Activated T-helper 1 cell treated with anti-CD3 and anti-CD28 coated beads, Interleukin-12 subunit alpha, Interleukin-12 subunit beta, Interleukin-2, Interleukin-4 antibody, amounts not matched to agents 30 ng/mL and 10 ng/mL and 1 ng/mL, durations not matched to agents 14 hours and 24 hours and 36 hours (primary cell): Measurements from ENCODE around the gene MED13. TPM values are rescaled to one million over a fixed set of nuclear protein-coding genes. Genes with fewer than 3 reads are reported as not detected.

Experiments used
- DNase-seq: peaks from one replicate; pipeline ENCODE4 v3.0.0; 2021; ENCODE audit warnings: low spot score
- H3K27ac Mint-ChIP-seq: one replicate; pipeline ENCODE4 v1.8.0; 2021; ENCODE audit warnings: mild to moderate bottlenecking, mixed read lengths
- H3K27me3 Mint-ChIP-seq: one replicate; pipeline ENCODE4 v1.8.0; 2022; ENCODE audit warnings: mild to moderate bottlenecking, moderate library complexity, mixed read lengths; ENCODE audit not compliant: insufficient read depth
- H3K36me3 Mint-ChIP-seq: one replicate; pipeline ENCODE4 v1.8.0; 2021; ENCODE audit warnings: low read depth, mixed read lengths
- H3K4me1 Mint-ChIP-seq: one replicate; pipeline ENCODE4 v1.8.0; 2021; ENCODE audit warnings: low read depth, mixed read lengths
- H3K4me3 Mint-ChIP-seq: one replicate; pipeline ENCODE4 v1.8.0; 2021; ENCODE audit warnings: mild to moderate bottlenecking, moderate library complexity, mixed read lengths
- H3K9me3 Mint-ChIP-seq: one replicate; pipeline ENCODE4 v1.8.0; 2021; ENCODE audit warnings: mixed read lengths
- intact Hi-C: fragments of 100-400 bp; cut with micrococcal nuclease; formaldehyde crosslinking; loops from one replicate; pipeline ENCODE4 v1.15.1; 2024
- total RNA-seq: library from RNA; stranded (reverse); gene quantifications from 2 replicates; pipeline ENCODE4 v1.2.3, GENCODE V29; 2022

Gene MED13
- total RNA-seq, 1 donor from 2014 or later: 69.2 TPM

GRCh38 chr17:62098623-62099231, 33.6 kb upstream of the MED13 start:
- H3K4me3 Mint-ChIP-seq: no peak overlapping the region

GRCh38 chr17:62096401-62096670, 31.3 kb upstream of the MED13 start:
- intact Hi-C loops: no loop called here
- peaks cover 20% of the 10 kb centered on the region for H3K4me1 Mint-ChIP-seq
- H3K9me3 Mint-ChIP-seq: no peaks in the 10 kb centered on the region
- no peaks in the 10 kb centered on the region for H3K36me3 Mint-ChIP-seq
- no peak overlapping the region for H3K27ac Mint-ChIP-seq
- DNase-seq: no peak
- peaks cover 7% of the 10 kb centered on the region for H3K27me3 Mint-ChIP-seq
- H3K4me3 Mint-ChIP-seq: no peak overlapping the region

More at GRCh38 chr17:62098623-62099231, 33.6 kb upstream of the MED13 start:
- Mint-ChIP-seq H3K9me3 (no peaks in the 10 kb centered on the region), H3K4me1 (peaks cover 14% of the 10 kb centered on the region), H3K36me3 (no peaks in the 10 kb centered on the region), H3K27ac (peak overlapping the region; percentile 19), H3K27me3 (peaks cover 4% of the 10 kb centered on the region)
- intact Hi-C loops: no loop called here
- no peak for DNase-seq

- Mint-ChIP-seq H3K4me3 (no peak overlapping the region), H3K9me3 (no peaks in the 10 kb centered on the region), H3K36me3 (no peaks in the 10 kb centered on the region), H3K27me3 (peaks cover 11% of the 10 kb centered on the region), H3K27ac (no peak overlapping the region), H3K4me1 (peaks cover 20% of the 10 kb centered on the region)
- no peak for DNase-seq
- intact Hi-C loops: no loop called here
These were observed 29.1 kb upstream of the MED13 start for GRCh38 chr17:62094175-62094574.

GRCh38 chr17:62093188-62094155, 28.4 kb upstream of the MED13 start:
- H3K27ac Mint-ChIP-seq: no peak overlapping the region
- peaks cover 11% of the 10 kb centered on the region for H3K27me3 Mint-ChIP-seq
- H3K4me3 Mint-ChIP-seq: no peak overlapping the region
- peaks cover 14% of the 10 kb centered on the region for H3K4me1 Mint-ChIP-seq
- H3K36me3 Mint-ChIP-seq: no peaks in the 10 kb centered on the region
- no peak for DNase-seq
- no peaks in the 10 kb centered on the region for H3K9me3 Mint-ChIP-seq
- intact Hi-C loops: no loop called here

- no peaks in the 10 kb centered on the region for H3K9me3 Mint-ChIP-seq
These were observed 27.7 kb upstream of the MED13 start for GRCh38 chr17:62092784-62093183.

GRCh38 chr17:62091804-62092203, 26.7 kb upstream of the MED13 start:
- intact Hi-C loops: no loop called here
- no peak overlapping the region for H3K27ac Mint-ChIP-seq
- peaks cover 11% of the 10 kb centered on the region for H3K27me3 Mint-ChIP-seq
- no peak overlapping the region for H3K4me3 Mint-ChIP-seq
- no peak for DNase-seq
- peaks cover 11% of the 10 kb centered on the region for H3K4me1 Mint-ChIP-seq
- H3K9me3 Mint-ChIP-seq: no peaks in the 10 kb centered on the region
- H3K36me3 Mint-ChIP-seq: no peaks in the 10 kb centered on the region

More at GRCh38 chr17:62092784-62093183, 27.7 kb upstream of the MED13 start:
- Mint-ChIP-seq H3K27ac (no peak overlapping the region), H3K36me3 (no peaks in the 10 kb centered on the region), H3K27me3 (peaks cover 11% of the 10 kb centered on the region), H3K4me3 (no peak overlapping the region), H3K4me1 (peaks cover 11% of the 10 kb centered on the region)
- no peak for DNase-seq
- intact Hi-C loops: no loop called here

GRCh38 chr17:62090868-62091267, 25.8 kb upstream of the MED13 start:
- no peak overlapping the region for H3K4me3 Mint-ChIP-seq
- peaks cover 11% of the 10 kb centered on the region for H3K27me3 Mint-ChIP-seq
- intact Hi-C loops: no loop called here
- no peaks in the 10 kb centered on the region for H3K9me3 Mint-ChIP-seq
- peaks cover 14% of the 10 kb centered on the region for H3K4me1 Mint-ChIP-seq
- DNase-seq: no peak
- H3K27ac Mint-ChIP-seq: no peak overlapping the region
- H3K36me3 Mint-ChIP-seq: no peaks in the 10 kb centered on the region

- no peak overlapping the region for H3K27ac Mint-ChIP-seq
- no peaks in the 10 kb centered on the region for H3K9me3 Mint-ChIP-seq
- no peak overlapping the region for H3K4me3 Mint-ChIP-seq
- intact Hi-C loops: no loop called here
- peaks cover 18% of the 10 kb centered on the region for H3K4me1 Mint-ChIP-seq
- H3K27me3 Mint-ChIP-seq: peaks cover 11% of the 10 kb centered on the region
- DNase-seq: no peak
- H3K36me3 Mint-ChIP-seq: no peaks in the 10 kb centered on the region
These were observed 25.1 kb upstream of the MED13 start for GRCh38 chr17:62090021-62090824.

GRCh38 chr17:62089334-62089733, 24.3 kb upstream of the MED13 start:
- Mint-ChIP-seq H3K27me3 (peaks cover 11% of the 10 kb centered on the region), H3K36me3 (no peaks in the 10 kb centered on the region), H3K27ac (no peak overlapping the region), H3K4me3 (no peak overlapping the region), H3K4me1 (peaks cover 23% of the 10 kb centered on the region), H3K9me3 (no peaks in the 10 kb centered on the region)
- intact Hi-C loops: no loop called here
- no peak for DNase-seq

GRCh38 chr17:62086737-62087136, 21.7 kb upstream of the MED13 start:
- H3K27ac Mint-ChIP-seq: no peak overlapping the region
- no peaks in the 10 kb centered on the region for H3K36me3 Mint-ChIP-seq
- H3K4me3 Mint-ChIP-seq: no peak overlapping the region
- intact Hi-C loops: no loop called here
- no peaks in the 10 kb centered on the region for H3K9me3 Mint-ChIP-seq
- H3K27me3 Mint-ChIP-seq: peaks cover 4% of the 10 kb centered on the region
- H3K4me1 Mint-ChIP-seq: peaks cover 12% of the 10 kb centered on the region
- no peak for DNase-seq

GRCh38 chr17:62085511-62086408, 20.7 kb upstream of the MED13 start:
- Mint-ChIP-seq H3K36me3 (no peaks in the 10 kb centered on the region), H3K4me3 (no peak overlapping the region), H3K27ac (no peak overlapping the region), H3K4me1 (peaks cover 12% of the 10 kb centered on the region), H3K9me3 (no peaks in the 10 kb centered on the region), H3K27me3 (no peaks in the 10 kb centered on the region)
- no peak for DNase-seq
- intact Hi-C loops: no loop called here

- intact Hi-C loops: no loop called here
These were observed 19.5 kb upstream of the MED13 start for GRCh38 chr17:62084585-62084984.

More at GRCh38 chr17:62084585-62084984, 19.5 kb upstream of the MED13 start:
- Mint-ChIP-seq H3K4me1 (peaks cover 12% of the 10 kb centered on the region), H3K27me3 (no peaks in the 10 kb centered on the region), H3K4me3 (no peak overlapping the region), H3K9me3 (no peaks in the 10 kb centered on the region), H3K27ac (no peak overlapping the region), H3K36me3 (no peaks in the 10 kb centered on the region)
- no peak for DNase-seq
